Spinal cord (tissue), 10 donors: Measurements from ENCODE around the gene IRF2. TPM values are rescaled to one million over a fixed set of nuclear protein-coding genes. Genes with fewer than 3 reads are reported as not detected.
A peak's percentile ranks its signal among the peaks of the same experiment; 100 is the strongest.

Experiments used
- DNase-seq, 6 donors: peaks; one replicate each; pipeline versions ENCODE4 v3.0.0 to v3.0.0-alpha.2; 2013 to 2015; ENCODE audit warnings: low spot score in 6 of 6, low read depth in 4 of 6
- H3K27ac ChIP-seq: one replicate; pipeline ENCODE4 v1.5.1; 2013; ENCODE audit warnings: low read depth, low read length, control low read depth
- H3K27me3 ChIP-seq: one replicate; pipeline ENCODE4 v1.6.1; 2013; ENCODE audit warnings: low read length; ENCODE audit not compliant: control insufficient read depth, insufficient read depth
- H3K36me3 ChIP-seq: one replicate; pipeline ENCODE4 v1.6.1; 2013; ENCODE audit warnings: low read length; ENCODE audit not compliant: control insufficient read depth, insufficient read depth
- H3K4me1 ChIP-seq: one replicate; pipeline ENCODE4 v1.6.1; 2013; ENCODE audit warnings: low read length; ENCODE audit not compliant: control insufficient read depth, insufficient read depth
- H3K4me3 ChIP-seq: one replicate; pipeline ENCODE4 v1.5.1; 2013; ENCODE audit warnings: low read depth, low read length, control low read depth
- H3K9me3 ChIP-seq: one replicate; pipeline ENCODE4 v1.6.1; 2013; ENCODE audit warnings: low read length; ENCODE audit not compliant: control insufficient read depth, insufficient read depth
- WGBS: methylation state at CpG from one replicate; pipeline ENCODE4 v1.1.5; 2013; ENCODE audit warnings: missing lambda C conversion rate; ENCODE audit not compliant: insufficient coverage; 5-methylcytosine and 5-hydroxymethylcytosine counted together
- polyA plus RNA-seq, 2 donors: library from polyadenylated mRNA; unstranded; fragments of 120-200 nt; gene quantifications; one replicate each; pipeline ENCODE4 v1.2.1, GENCODE V29; 2013; ENCODE audit not compliant: insufficient read length in 2 of 2
- total RNA-seq, 2 donors: library from RNA; depleted of rRNA in 1 of 2; stranded (reverse); fragments of 120-200 nt in 1 of 2; fragments of >200 nt in 1 of 2; gene quantifications; one replicate each; pipeline versions ENCODE4 v1.2.3 to v1.2.4, GENCODE V29; 2013 to 2014
- donor health status: healthy.

IRF2 gene
- total and polyA plus RNA-seq, 4 donors = 19.6 to 33.7 (median 24.6) TPM

- no peaks in the 10 kb centered on the region for H3K9me3 ChIP-seq
- H3K4me3 ChIP-seq = no peak overlapping the region
- WGBS = 74% methylated on average over 11 of the region's 11 CpGs
- DNase-seq = no peak
- H3K36me3 ChIP-seq = peaks cover 3% of the 10 kb centered on the region
- no peak overlapping the region for H3K27ac ChIP-seq
- H3K4me1 ChIP-seq = peaks cover 26% of the 10 kb centered on the region
- H3K27me3 ChIP-seq = no peaks in the 10 kb centered on the region
Observed at GRCh38 chr4:184444953-184445309, 29.4 kb downstream of the IRF2 start.

GRCh38 chr4:184444215-184444952 is 30.0 kb downstream of the IRF2 start:
- no peak for DNase-seq
- peaks cover 3% of the 10 kb centered on the region for H3K36me3 ChIP-seq
- no peak overlapping the region for H3K4me3 ChIP-seq
- no peaks in the 10 kb centered on the region for H3K9me3 ChIP-seq
- peaks cover 26% of the 10 kb centered on the region for H3K4me1 ChIP-seq
- WGBS = 93% methylated on average over 3 of the region's 5 CpGs
- H3K27ac ChIP-seq = no peak overlapping the region
- no peaks in the 10 kb centered on the region for H3K27me3 ChIP-seq

- no CpG with 5 or more reads among the region's 2 CpGs for WGBS
- no peaks in the 10 kb centered on the region for H3K27me3 ChIP-seq
- H3K9me3 ChIP-seq = no peaks in the 10 kb centered on the region
- no peak for DNase-seq
- peaks cover 3% of the 10 kb centered on the region for H3K36me3 ChIP-seq
- H3K4me3 ChIP-seq = no peak overlapping the region
- peaks cover 20% of the 10 kb centered on the region for H3K4me1 ChIP-seq
- no peak overlapping the region for H3K27ac ChIP-seq
Observed at GRCh38 chr4:184443318-184443717, 31.0 kb downstream of the IRF2 start.

- H3K36me3 ChIP-seq = peaks cover 3% of the 10 kb centered on the region
- WGBS = no CpG with 5 or more reads among the region's 3 CpGs
- H3K27me3 ChIP-seq = no peaks in the 10 kb centered on the region
- H3K9me3 ChIP-seq = no peaks in the 10 kb centered on the region
- peaks cover 20% of the 10 kb centered on the region for H3K4me1 ChIP-seq
- no peak overlapping the region for H3K4me3 ChIP-seq
- DNase-seq = no peak
- H3K27ac ChIP-seq = peak overlapping the region; percentile 70
Observed at GRCh38 chr4:184442314-184442635, 32.1 kb downstream of the IRF2 start.

GRCh38 chr4:184441461-184442313 is 32.7 kb downstream of the IRF2 start:
- 51% methylated on average over 12 of the region's 13 CpGs for WGBS
- Histone ChIP-seq H3K27me3 (no peaks in the 10 kb centered on the region), H3K36me3 (peaks cover 3% of the 10 kb centered on the region), H3K4me3 (no peak overlapping the region), H3K9me3 (no peaks in the 10 kb centered on the region), H3K4me1 (peaks cover 20% of the 10 kb centered on the region), H3K27ac (peak overlapping the region; percentile 70)
- DNase-seq = peak in 1 of 6 donors; percentile 78

GRCh38 chr4:184440595-184441358 is 33.6 kb downstream of the IRF2 start:
- H3K9me3 ChIP-seq = no peaks in the 10 kb centered on the region
- WGBS = 93% methylated on average over 5 of the region's 8 CpGs
- H3K27me3 ChIP-seq = no peaks in the 10 kb centered on the region
- no peak overlapping the region for H3K4me3 ChIP-seq
- H3K4me1 ChIP-seq = peaks cover 20% of the 10 kb centered on the region
- no peak for DNase-seq
- H3K36me3 ChIP-seq = peaks cover 3% of the 10 kb centered on the region
- peak overlapping the region; percentile 58 for H3K27ac ChIP-seq

- WGBS = 66% methylated on average over 17 of the region's 20 CpGs
- H3K4me3 ChIP-seq = no peak overlapping the region
- H3K27ac ChIP-seq = peak overlapping the region; percentile 58
- no peaks in the 10 kb centered on the region for H3K9me3 ChIP-seq
- H3K36me3 ChIP-seq = peaks cover 3% of the 10 kb centered on the region
- H3K4me1 ChIP-seq = peaks cover 20% of the 10 kb centered on the region
- DNase-seq = peak in 1 of 6 donors; percentile 48
- no peaks in the 10 kb centered on the region for H3K27me3 ChIP-seq
Observed at GRCh38 chr4:184439856-184440594, 34.3 kb downstream of the IRF2 start.

GRCh38 chr4:184439386-184439785 is 35.0 kb downstream of the IRF2 start:
- no peak overlapping the region for H3K27ac ChIP-seq
- DNase-seq = no peak
- 91% methylated on average over 2 of the region's 4 CpGs for WGBS
- H3K27me3 ChIP-seq = no peaks in the 10 kb centered on the region
- H3K4me1 ChIP-seq = peaks cover 16% of the 10 kb centered on the region
- no peaks in the 10 kb centered on the region for H3K9me3 ChIP-seq
- peaks cover 3% of the 10 kb centered on the region for H3K36me3 ChIP-seq
- no peak overlapping the region for H3K4me3 ChIP-seq

- Histone ChIP-seq H3K36me3 (peaks cover 3% of the 10 kb centered on the region), H3K27me3 (no peaks in the 10 kb centered on the region), H3K4me3 (no peak overlapping the region), H3K9me3 (no peaks in the 10 kb centered on the region), H3K27ac (no peak overlapping the region), H3K4me1 (peaks cover 16% of the 10 kb centered on the region)
- 78% methylated on average over 5 of the region's 9 CpGs for WGBS
- no peak for DNase-seq
Observed at GRCh38 chr4:184438375-184438774, 36.0 kb downstream of the IRF2 start.
